PFSK-1 (cell line): ENCODE results near the gene HSDL1.

Source experiments
- REST ChIP-seq, 2 experiments: IDR thresholded peaks; 2 replicates each; pipeline versions ENCODE4 v1.6.1 to v1.8.0; 2011 to 2012; ENCODE audit warnings: low read depth in 2 of 2, low read length in 2 of 2, control low read depth in 1 of 2, inconsistent platforms in 1 of 2, mild to moderate bottlenecking in 1 of 2, moderate library complexity in 1 of 2; ENCODE audit not compliant: insufficient read depth in 1 of 2
- TAF1 ChIP-seq: IDR thresholded peaks from 2 replicates; pipeline ENCODE4 v1.6.1; 2012; ENCODE audit warnings: low read length, control low read depth, borderline replicate concordance; ENCODE audit not compliant: insufficient read depth

- no peak for TF ChIP-seq REST (IDR thresholded peaks at IDR 0.05; ENCODE audit: insufficient read depth in 1 of 2, low read depth in 2 of 2, low read length in 2 of 2)
- TF ChIP-seq TAF1 = no peak
Observed at GRCh38 chr16:84193480-84193879, 48.5 kb upstream of the HSDL1 start.
